WTC11 (cell line): ENCODE data around the gene TMEM120B. TPM values are rescaled to one million over a fixed set of nuclear protein-coding genes. Genes with fewer than 3 reads are reported as not detected.

Source experiments
- ATAC-seq: fragments of 200-7000 bp; cut with Tn5 transposase; 2 replicates; pipeline ENCODE4 v1.10.0; 2021; ENCODE audit warnings: mild to moderate bottlenecking, moderate library complexity
- CTCF ChIA-PET: fragments of 300-600 bp; sonication (Branson Sonifier 250); formaldehyde crosslinking; loops from one replicate; lab custom pipeline; 2021; ENCODE audit warnings: antibody characterized with exemption; lab: Charles Lee
- POLR2A ChIA-PET: fragments of 350-600 bp; sonication (Branson Sonifier 250); formaldehyde crosslinking; loops from one replicate; lab custom pipeline; 2021; ENCODE audit warnings: antibody characterized with exemption; lab: Charles Lee
- DNase-seq: peaks from one replicate; pipeline ENCODE4 v3.0.0; 2021; ENCODE audit warnings: low spot score
- H3K27ac Mint-ChIP-seq: 2 replicates; pipeline ENCODE4 v1.8.0; 2021; ENCODE audit warnings: mixed read lengths
- H3K27me3 Mint-ChIP-seq: 2 replicates; pipeline ENCODE4 v1.8.0; 2021; ENCODE audit warnings: low read depth, mild to moderate bottlenecking, moderate library complexity, mixed read lengths
- H3K36me3 Mint-ChIP-seq: 2 replicates; pipeline ENCODE4 v1.8.0; 2021; ENCODE audit warnings: mixed read lengths
- H3K4me1 Mint-ChIP-seq: 2 replicates; pipeline ENCODE4 v1.8.0; 2022; ENCODE audit warnings: mixed read lengths
- H3K4me3 Mint-ChIP-seq: 2 replicates; pipeline ENCODE4 v1.8.0; 2021; ENCODE audit warnings: mild to moderate bottlenecking, moderate library complexity, mixed read lengths
- H3K9me3 Mint-ChIP-seq: 2 replicates; pipeline ENCODE4 v1.8.0; 2021; ENCODE audit warnings: mixed read lengths
- ATF2 ChIP-seq: sonication (generic); formaldehyde crosslinking; IDR thresholded peaks from 2 replicates; pipeline ENCODE4 v1.8.1; 2022; ENCODE audit warnings: low read depth, missing genetic modification reagents, borderline replicate concordance
- E2F4 ChIP-seq: sonication (generic); formaldehyde crosslinking; IDR thresholded peaks from 2 replicates; pipeline ENCODE4 v1.8.1; 2022; ENCODE audit warnings: low read depth, mild to moderate bottlenecking, moderate library complexity, missing genetic modification reagents, borderline replicate concordance
- E2F5 ChIP-seq: sonication (generic); formaldehyde crosslinking; IDR thresholded peaks from 2 replicates; pipeline ENCODE4 v1.8.1; 2022; ENCODE audit warnings: mild to moderate bottlenecking, moderate library complexity, missing genetic modification reagents
- FOXP1 ChIP-seq: sonication (generic); formaldehyde crosslinking; IDR thresholded peaks from 2 replicates; pipeline ENCODE4 v1.8.0; 2022; ENCODE audit warnings: missing genetic modification reagents, mild to moderate bottlenecking, moderate library complexity, borderline replicate concordance
- FOXP4 ChIP-seq: sonication (generic); formaldehyde crosslinking; IDR thresholded peaks from 2 replicates; pipeline ENCODE4 v1.8.0; 2022; ENCODE audit warnings: mild to moderate bottlenecking, missing genetic modification reagents
- GRHL2 ChIP-seq: fragments of 250-450 bp; sonication (Bioruptor Pico); IDR thresholded peaks from 2 replicates; pipeline ENCODE4 v1.8.0; 2022; ENCODE audit warnings: mild to moderate bottlenecking, moderate library complexity; ENCODE audit not compliant: insufficient replicate concordance, severe bottlenecking
- KAT7 ChIP-seq: sonication (generic); formaldehyde crosslinking; IDR thresholded peaks from 2 replicates; pipeline ENCODE4 v1.8.1; 2023; ENCODE audit warnings: missing genetic modification reagents, mild to moderate bottlenecking, borderline replicate concordance
- MLX ChIP-seq: sonication (generic); formaldehyde crosslinking; IDR thresholded peaks from 2 replicates; pipeline ENCODE4 v1.8.1; 2023; ENCODE audit warnings: mild to moderate bottlenecking, missing genetic modification reagents, moderate library complexity
- MXD4 ChIP-seq: fragments of 250-450 bp; sonication (Bioruptor Pico); IDR thresholded peaks from 2 replicates; pipeline ENCODE4 v1.8.0; 2021; ENCODE audit warnings: mild to moderate bottlenecking, moderate library complexity, borderline replicate concordance
- NR1H2 ChIP-seq: sonication (generic); formaldehyde crosslinking; IDR thresholded peaks from 2 replicates; pipeline ENCODE4 v1.9.0; 2021; ENCODE audit warnings: mild to moderate bottlenecking, moderate library complexity, missing genetic modification reagents
- OVOL2 ChIP-seq: fragments of 250-450 bp; sonication (Bioruptor Pico); IDR thresholded peaks from 2 replicates; pipeline ENCODE4 v1.9.0; 2021; ENCODE audit warnings: mild to moderate bottlenecking, borderline replicate concordance
- PREB ChIP-seq: sonication (generic); formaldehyde crosslinking; IDR thresholded peaks from 2 replicates; pipeline ENCODE4 v1.8.1; 2022; ENCODE audit warnings: mild to moderate bottlenecking, missing genetic modification reagents, moderate library complexity, borderline replicate concordance
- RELA ChIP-seq: sonication (generic); formaldehyde crosslinking; IDR thresholded peaks from 2 replicates; pipeline ENCODE4 v1.8.1; 2022; ENCODE audit warnings: missing genetic modification reagents, mild to moderate bottlenecking, borderline replicate concordance
- RORB ChIP-seq: fragments of 250-450 bp; sonication (Bioruptor Pico); IDR thresholded peaks from 2 replicates; pipeline ENCODE4 v1.9.0; 2021; ENCODE audit warnings: mild to moderate bottlenecking
- SP1 ChIP-seq: sonication (generic); formaldehyde crosslinking; conservative IDR thresholded peaks from 2 replicates; pipeline ENCODE4 v1.8.1; 2022; ENCODE audit warnings: missing genetic modification reagents
- TCF7 ChIP-seq: sonication (generic); formaldehyde crosslinking; IDR thresholded peaks from 2 replicates; pipeline ENCODE4 v1.8.0; 2022; ENCODE audit warnings: mild to moderate bottlenecking, low read depth, missing genetic modification reagents, moderate library complexity
- TEAD1 ChIP-seq: sonication (generic); formaldehyde crosslinking; IDR thresholded peaks from 2 replicates; pipeline ENCODE4 v1.8.0; 2022; ENCODE audit warnings: mild to moderate bottlenecking, missing genetic modification reagents
- TEAD4 ChIP-seq: sonication (generic); formaldehyde crosslinking; IDR thresholded peaks from 2 replicates; pipeline ENCODE4 v1.8.0; 2022; ENCODE audit warnings: mild to moderate bottlenecking, missing genetic modification reagents
- ZMAT4 ChIP-seq: fragments of 250-450 bp; sonication (Bioruptor Pico); IDR thresholded peaks from 2 replicates; pipeline ENCODE4 v1.9.0; 2021; ENCODE audit warnings: mild to moderate bottlenecking
- ZNF121 ChIP-seq: sonication (generic); formaldehyde crosslinking; IDR thresholded peaks from 2 replicates; pipeline ENCODE4 v1.8.0; 2023; ENCODE audit warnings: missing genetic modification reagents
- ZNF219 ChIP-seq: sonication (generic); formaldehyde crosslinking; IDR thresholded peaks from 2 replicates; pipeline ENCODE4 v1.8.0; 2023; ENCODE audit warnings: missing genetic modification reagents, mild to moderate bottlenecking, borderline replicate concordance
- ZNF416 ChIP-seq: fragments of 250-450 bp; sonication (Bioruptor Pico); IDR thresholded peaks from 2 replicates; pipeline ENCODE4 v1.9.0; 2021; ENCODE audit warnings: mild to moderate bottlenecking, inconsistent platforms
- total RNA-seq: library from RNA; stranded (reverse); gene quantifications from 3 replicates; pipeline ENCODE4 v1.2.3, GENCODE V29; 2021

The TMEM120B gene
- total RNA-seq, 1 experiment from 2014 or later: 36.9 TPM

GRCh38 chr12:121808623-121809022 lies 96.1 kb downstream of the TMEM120B start:
- Mint-ChIP-seq H3K27ac (peak overlapping the region; percentile 60), H3K4me1 (peaks cover 41% of the 10 kb centered on the region)
- no peak for TF ChIP-seq TCF7 (CRISPR knock-in tag)
- no peak for TF ChIP-seq PREB (CRISPR knock-in tag)
- TF ChIP-seq RELA: no peak
- no peak for TF ChIP-seq E2F4 (CRISPR knock-in tag)
- no peak for TF ChIP-seq OVOL2 (CRISPR knock-in tag)
- no peak for TF ChIP-seq NR1H2
- no peak for TF ChIP-seq ZNF416
- no peak for TF ChIP-seq E2F5
- TF ChIP-seq SP1 (CRISPR knock-in tag): no peak
- TF ChIP-seq ZNF219 (CRISPR knock-in tag): no peak
- no peak for TF ChIP-seq MXD4 (CRISPR knock-in tag)
- TF ChIP-seq GRHL2 (CRISPR knock-in tag): no peak
- TF ChIP-seq TEAD1 (CRISPR knock-in tag): no peak
- no peak for TF ChIP-seq KAT7 (CRISPR knock-in tag)
- TF ChIP-seq, all 79 proteins: peak for 0
- Mint-ChIP-seq H3K27me3 (no peaks in the 10 kb centered on the region), H3K36me3 (peaks cover 11% of the 10 kb centered on the region), H3K9me3 (no peaks in the 10 kb centered on the region), H3K4me3 (no peak overlapping the region)
- ChIA-PET POLR2A (interaction anchor here (8.7 kb wide), 1 partner anchor 11 kb away, joined by 161 read pairs; the partner anchor contains the start of gene RHOF), CTCF (interaction anchor here (1.3 to 11.9 kb wide), 2 partner anchors 10 to 80 kb away, joined by 3 to 532 read pairs; partner anchors contain the start of genes PSMD9, RHOF and SETD1B)
- DNase-seq (no peak), ATAC-seq (no peak)

- DNase-seq (no peak), ATAC-seq (no peak)
- Mint-ChIP-seq H3K27ac (no peak overlapping the region), H3K9me3 (no peaks in the 10 kb centered on the region), H3K27me3 (no peaks in the 10 kb centered on the region), H3K4me1 (peaks cover 43% of the 10 kb centered on the region), H3K36me3 (peaks cover 11% of the 10 kb centered on the region), H3K4me3 (no peak overlapping the region)
- ChIA-PET CTCF (interaction anchor here (3.0 to 11.9 kb wide), 3 partner anchors 12 to 109 kb away, joined by 16 to 532 read pairs (median 34); partner anchors contain the start of genes CFAP251, RHOF and SETD1B), POLR2A (interaction anchor here (8.7 kb wide), 1 partner anchor 12 kb away, joined by 161 read pairs; the partner anchor contains the start of gene RHOF)
- TF ChIP-seq MLX (no peak), FOXP1 (CRISPR knock-in tag) (no peak), RORB (CRISPR knock-in tag) (no peak), ZMAT4 (CRISPR knock-in tag) (no peak), FOXP4 (no peak), TEAD4 (CRISPR knock-in tag) (no peak), ATF2 (no peak), ZNF121 (no peak)
Measured at GRCh38 chr12:121809712-121810116, 97.2 kb downstream of the TMEM120B start.
